SHP77 (cell line): Measurements from ENCODE around the gene MISP3.
"Not testable (repeated sequence)": the region's sequence is repeated elsewhere in the genome, so short reads cannot be mapped to it uniquely, and the experiment has no call there.

Experiments used
- DNase-seq, 2 experiments: peaks; one replicate each; lab custom pipeline; 2025; lab: John Stamatoyannopoulos, UW

The MISP3 gene

GRCh38 chr19:14072535-14073260 lies at the start of gene MISP3:
TSS of gene MISP3 (plus strand) at chr19:14072786. CDS start at chr19:14073310, 524 bp downstream.
- DNase-seq, result peak; percentile 61 to 64

GRCh38 chr19:14023404-14024235 lies 49.0 kb upstream of the MISP3 start:
- DNase-seq, result peak; percentile 63 to 64

GRCh38 chr19:14026652-14027192 lies 45.9 kb upstream of the MISP3 start:
- not testable (repeated sequence) for DNase-seq

- DNase-seq, result no peak
Measured at GRCh38 chr19:14027856-14028450, 44.6 kb upstream of the MISP3 start, which contains the start of gene RLN3. TSS of gene RLN3 (plus strand) at chr19:14028148. CDS start at chr19:14028205, 57 bp downstream.

- DNase-seq, result no peak
Measured at GRCh38 chr19:14028901-14029300, 43.7 kb upstream of the MISP3 start.

- DNase-seq, result no peak
Measured at GRCh38 chr19:14030997-14031718, 41.4 kb upstream of the MISP3 start.

- DNase-seq, result peak; percentile 18 to 34
Measured at GRCh38 chr19:14031719-14032480, 40.7 kb upstream of the MISP3 start, which contains the start of gene IL27RA. TSS of gene IL27RA (plus strand) at chr19:14031762. CDS start at chr19:14031873, 111 bp downstream.

- DNase-seq, result no peak
Measured at GRCh38 chr19:14033946-14034345, 38.6 kb upstream of the MISP3 start.

GRCh38 chr19:14035159-14035558 lies 37.4 kb upstream of the MISP3 start:
- DNase-seq, result not testable (repeated sequence)

GRCh38 chr19:14035706-14036105 lies 36.9 kb upstream of the MISP3 start:
- no peak for DNase-seq

- DNase-seq, result no peak
Measured at GRCh38 chr19:14039181-14039580, 33.4 kb upstream of the MISP3 start.

GRCh38 chr19:14042659-14043608 lies 29.7 kb upstream of the MISP3 start:
- peak; percentile 23 to 31 for DNase-seq

- DNase-seq, result not testable (repeated sequence)
Measured at GRCh38 chr19:14047866-14048265, 24.7 kb upstream of the MISP3 start.

- DNase-seq, result peak; percentile 26 to 47
Measured at GRCh38 chr19:14048443-14049153, 24.0 kb upstream of the MISP3 start.

GRCh38 chr19:14050512-14050911 lies 22.1 kb upstream of the MISP3 start:
- no peak for DNase-seq

GRCh38 chr19:14050961-14051360 lies 21.6 kb upstream of the MISP3 start:
- not testable (repeated sequence) for DNase-seq

GRCh38 chr19:14051980-14052379 lies 20.6 kb upstream of the MISP3 start:
- no peak for DNase-seq

GRCh38 chr19:14052470-14052869 lies 20.1 kb upstream of the MISP3 start:
- DNase-seq, result no peak

- no peak for DNase-seq
Measured at GRCh38 chr19:14053032-14053431, 19.6 kb upstream of the MISP3 start.
